ENCODE results near the gene USP17L10.
"Not testable (repeated sequence)": the region's sequence is repeated elsewhere in the genome, so short reads cannot be mapped to it uniquely, and the experiment has no call there.

USP17L10 gene, protein sequence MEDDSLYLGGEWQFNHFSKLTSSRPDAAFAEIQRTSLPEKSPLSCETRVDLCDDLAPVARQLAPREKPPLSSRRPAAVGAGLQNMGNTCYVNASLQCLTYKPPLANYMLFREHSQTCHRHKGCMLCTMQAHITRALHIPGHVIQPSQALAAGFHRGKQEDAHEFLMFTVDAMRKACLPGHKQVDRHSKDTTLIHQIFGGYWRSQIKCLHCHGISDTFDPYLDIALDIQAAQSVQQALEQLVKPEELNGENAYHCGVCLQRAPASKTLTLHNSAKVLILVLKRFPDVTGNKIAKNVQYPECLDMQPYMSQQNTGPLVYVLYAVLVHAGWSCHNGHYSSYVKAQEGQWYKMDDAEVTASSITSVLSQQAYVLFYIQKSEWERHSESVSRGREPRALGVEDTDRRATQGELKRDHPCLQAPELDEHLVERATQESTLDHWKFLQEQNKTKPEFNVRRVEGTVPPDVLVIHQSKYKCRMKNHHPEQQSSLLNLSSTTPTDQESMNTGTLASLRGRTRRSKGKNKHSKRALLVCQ
- long read RNA-seq, donor 1: 0 reads
- long read RNA-seq, donor 2: 0 reads
- long read RNA-seq, donor 3: 0 reads
- long read RNA-seq, donor 4: 0 reads
- long read RNA-seq, donor 5: 0 reads
- long read RNA-seq, donor 6: 0 reads
- long read RNA-seq, donor 7: 0 reads
- long read RNA-seq, donor 8: 0 reads

DNA sequence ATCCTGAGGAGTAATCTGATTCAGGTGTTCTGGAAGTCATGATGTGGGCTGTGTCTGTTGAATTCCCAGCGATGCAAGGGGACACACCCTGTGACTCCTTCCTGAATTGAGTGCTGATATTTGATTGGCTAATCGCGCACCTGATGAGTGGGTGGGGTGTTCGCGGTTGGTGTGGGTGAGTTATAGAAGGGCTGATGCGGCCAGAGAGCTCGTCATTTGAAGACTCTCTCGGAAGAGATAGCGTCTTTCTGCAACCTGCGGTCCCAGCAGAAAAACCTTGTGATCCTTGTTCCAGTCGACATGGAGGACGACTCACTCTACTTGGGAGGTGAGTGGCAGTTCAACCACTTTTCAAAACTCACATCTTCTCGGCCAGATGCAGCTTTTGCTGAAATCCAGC, at the start of gene USP17L10:
Gene USP17L10 (plus strand): TSS at position 301 of the 400 bp plus-strand sequence. CDS start 0 bp downstream, at position 301.
- not testable (repeated sequence) for DNase-seq

DNA sequence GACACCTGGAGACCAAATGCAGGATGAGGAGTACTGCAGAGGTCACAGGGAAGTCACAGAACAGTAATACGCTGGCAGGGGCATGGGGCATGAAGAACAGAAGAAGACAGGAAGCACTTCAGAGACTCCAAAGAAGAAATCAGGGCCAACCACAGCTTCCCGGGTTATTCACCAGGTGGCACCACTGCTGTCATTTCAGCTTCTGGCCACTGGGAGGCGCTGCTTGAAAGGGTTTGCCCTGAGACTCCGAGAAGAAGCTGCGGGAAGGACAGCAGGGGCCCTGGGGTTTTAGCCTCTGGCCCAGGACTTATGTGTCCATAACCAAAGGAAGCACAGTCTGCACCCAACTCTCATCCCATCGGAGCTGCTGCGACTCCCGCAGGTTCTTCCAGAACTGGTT, 44.5 kb upstream of the USP17L10 start:
- not testable (repeated sequence) for DNase-seq

DNA sequence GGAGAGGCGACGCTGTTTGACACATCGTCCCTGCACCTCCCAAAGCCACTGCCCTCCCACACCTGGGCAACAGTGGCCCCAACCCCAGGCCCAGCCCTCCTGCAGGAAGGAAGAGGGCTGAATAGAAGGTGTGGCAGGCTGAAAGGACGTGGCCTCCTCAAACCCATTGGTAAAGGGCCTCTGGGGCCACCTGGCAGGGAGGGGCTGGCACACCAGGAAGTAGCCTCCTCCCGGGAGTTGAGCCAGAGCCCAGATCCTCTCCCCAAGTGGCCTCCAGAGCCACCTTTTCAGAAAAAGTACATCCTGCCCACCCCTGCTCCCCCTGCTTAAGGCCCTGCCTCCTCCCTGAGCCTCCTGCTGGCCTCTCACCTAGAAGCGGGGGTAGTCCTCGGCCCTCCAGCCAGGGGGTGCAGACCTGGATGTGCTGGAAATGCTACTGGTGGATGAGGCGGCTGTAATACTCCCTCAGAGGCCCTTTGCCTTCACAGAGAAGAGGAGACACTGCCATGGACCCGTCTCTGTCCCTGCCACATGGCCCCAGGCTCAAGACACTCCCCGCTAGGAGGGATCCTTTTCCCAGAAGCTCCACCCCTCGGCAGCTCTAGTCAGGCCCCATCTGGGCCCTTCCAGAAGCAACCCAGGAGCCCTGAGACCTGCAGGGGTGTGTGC, 40.5 kb upstream of the USP17L10 start, which contains the start of gene FAM90A26:
Gene FAM90A26 (plus strand): TSS at position 619 of the 669 bp plus-strand sequence. CDS start 2,764 bp downstream, outside the sequence.
- not testable (repeated sequence) for DNase-seq

DNA sequence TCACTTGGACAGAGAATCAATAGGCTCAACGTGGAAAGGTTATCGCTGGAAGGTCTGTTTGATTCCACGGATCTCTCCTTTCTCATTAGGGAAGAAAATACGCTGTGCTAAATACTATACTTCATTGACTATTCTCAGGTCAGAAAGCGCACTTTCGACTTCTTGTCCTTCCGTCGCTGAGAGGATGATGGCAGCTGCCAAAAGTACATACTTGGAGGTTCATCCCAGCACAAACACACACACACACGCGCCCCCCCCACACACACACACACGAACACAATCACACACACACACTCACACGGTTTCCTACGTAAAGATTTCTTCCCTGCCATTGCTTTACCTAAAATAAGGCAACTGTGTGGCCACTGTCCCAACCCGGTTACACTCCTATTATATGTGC, 4.2 kb downstream of the USP17L10 start:
- DNase-seq: not testable (repeated sequence)

DNA sequence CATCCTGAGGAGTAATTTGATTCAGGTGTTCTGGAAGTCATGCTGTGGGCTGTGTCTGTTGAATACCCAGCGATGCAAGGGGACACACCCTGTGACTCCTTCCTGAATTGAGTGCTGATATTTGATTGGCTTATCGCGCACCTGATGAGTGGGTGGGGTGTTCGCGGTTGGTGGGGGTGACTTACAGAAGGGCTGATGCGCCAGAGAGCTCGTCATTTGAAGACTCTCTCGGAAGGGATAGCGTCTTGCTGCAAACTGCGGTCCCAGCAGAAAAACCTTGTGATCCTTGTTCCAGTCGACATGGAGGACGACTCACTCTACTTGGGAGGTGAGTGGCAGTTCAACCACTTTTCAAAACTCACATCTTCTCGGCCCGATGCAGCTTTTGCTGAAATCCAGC, 4.6 kb downstream of the USP17L10 start, which contains the start of gene USP17L11:
Gene USP17L11 (plus strand): TSS at position 301 of the 400 bp plus-strand sequence. CDS start 0 bp downstream, at position 301.
- not testable (repeated sequence) for DNase-seq

DNA sequence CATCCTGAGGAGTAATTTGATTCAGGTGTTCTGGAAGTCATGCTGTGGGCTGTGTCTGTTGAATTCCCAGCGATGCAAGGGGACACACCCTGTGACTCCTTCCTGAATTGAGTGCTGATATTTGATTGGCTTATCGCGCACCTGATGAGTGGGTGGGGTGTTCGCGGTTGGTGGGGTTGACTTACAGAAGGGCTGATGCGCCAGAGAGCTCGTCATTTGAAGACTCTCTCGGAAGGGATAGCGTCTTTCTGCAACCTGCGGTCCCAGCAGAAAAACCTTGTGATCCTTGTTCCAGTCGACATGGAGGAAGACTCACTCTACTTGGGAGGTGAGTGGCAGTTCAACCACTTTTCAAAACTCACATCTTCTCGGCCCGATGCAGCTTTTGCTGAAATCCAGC, 9.4 kb downstream of the USP17L10 start, which contains the start of gene USP17L12:
Gene USP17L12 (plus strand): TSS at position 301 of the 400 bp plus-strand sequence. CDS start 0 bp downstream, at position 301.
- DNase-seq: not testable (repeated sequence)

DNA sequence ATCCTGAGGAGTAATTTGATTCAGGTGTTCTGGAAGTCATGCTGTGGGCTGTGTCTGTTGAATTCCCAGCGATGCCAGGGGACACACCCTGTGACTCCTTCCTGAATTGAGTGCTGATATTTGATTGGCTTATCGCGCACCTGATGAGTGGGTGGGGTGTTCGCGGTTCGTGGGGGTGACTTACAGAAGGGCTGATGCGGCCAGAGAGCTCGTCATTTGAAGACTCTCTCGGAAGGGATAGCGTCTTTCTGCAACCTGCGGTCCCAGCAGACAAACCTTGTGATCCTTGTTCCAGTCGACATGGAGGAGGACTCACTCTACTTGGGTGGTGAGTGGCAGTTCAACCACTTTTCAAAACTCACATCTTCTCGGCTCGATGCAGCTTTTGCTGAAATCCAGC, 14.1 kb downstream of the USP17L10 start, which contains the start of gene USP17L13:
Gene USP17L13 (plus strand): TSS at position 301 of the 400 bp plus-strand sequence. CDS start 0 bp downstream, at position 301.
- DNase-seq: not testable (repeated sequence)

DNA sequence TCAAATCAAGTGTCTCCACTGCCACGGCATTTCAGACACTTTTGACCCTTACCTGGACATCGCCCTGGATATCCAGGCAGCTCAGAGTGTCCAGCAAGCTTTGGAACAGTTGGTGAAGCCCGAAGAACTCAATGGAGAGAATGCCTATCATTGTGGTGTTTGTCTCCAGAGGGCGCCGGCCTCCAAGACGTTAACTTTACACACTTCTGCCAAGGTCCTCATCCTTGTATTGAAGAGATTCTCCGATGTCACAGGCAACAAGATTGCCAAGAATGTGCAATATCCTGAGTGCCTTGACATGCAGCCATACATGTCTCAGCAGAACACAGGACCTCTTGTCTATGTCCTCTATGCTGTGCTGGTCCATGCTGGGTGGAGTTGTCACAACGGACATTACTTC, 19.8 kb downstream of the USP17L10 start:
- not testable (repeated sequence) for DNase-seq

DNA sequence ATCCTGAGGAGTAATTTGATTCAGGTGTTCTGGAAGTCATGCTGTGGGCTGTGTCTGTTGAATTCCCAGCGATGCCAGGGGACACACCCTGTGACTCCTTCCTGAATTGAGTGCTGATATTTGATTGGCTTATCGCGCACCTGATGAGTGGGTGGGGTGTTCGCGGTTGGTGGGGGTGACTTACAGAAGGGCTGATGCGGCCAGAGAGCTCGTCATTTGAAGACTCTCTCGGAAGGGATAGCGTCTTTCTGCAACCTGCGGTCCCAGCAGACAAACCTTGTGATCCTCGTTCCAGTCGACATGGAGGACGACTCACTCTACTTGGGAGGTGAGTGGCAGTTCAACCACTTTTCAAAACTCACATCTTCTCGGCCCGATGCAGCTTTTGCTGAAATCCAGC, 23.6 kb downstream of the USP17L10 start, which contains the start of gene USP17L15:
Gene USP17L15 (plus strand): TSS at position 301 of the 400 bp plus-strand sequence. CDS start 0 bp downstream, at position 301.
- DNase-seq: not testable (repeated sequence)

DNA sequence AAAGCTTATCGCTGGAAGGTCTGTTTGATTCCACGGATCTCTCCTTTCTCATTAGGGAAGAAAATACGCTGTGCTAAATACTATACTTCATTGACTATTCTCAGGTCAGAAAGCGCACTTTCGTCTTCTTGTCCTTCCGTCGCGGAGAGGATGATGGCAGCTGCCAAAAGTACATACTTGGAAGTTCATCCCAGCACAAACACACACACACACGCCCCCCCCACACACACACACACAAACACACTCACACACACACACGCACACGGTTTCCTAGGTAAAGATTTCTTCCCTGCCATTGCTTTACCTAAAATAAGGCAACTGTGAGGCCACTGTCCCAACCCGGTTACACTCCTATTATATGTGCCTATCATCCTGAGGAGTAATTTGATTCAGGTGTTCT, 28.0 kb downstream of the USP17L10 start:
- not testable (repeated sequence) for DNase-seq

DNA sequence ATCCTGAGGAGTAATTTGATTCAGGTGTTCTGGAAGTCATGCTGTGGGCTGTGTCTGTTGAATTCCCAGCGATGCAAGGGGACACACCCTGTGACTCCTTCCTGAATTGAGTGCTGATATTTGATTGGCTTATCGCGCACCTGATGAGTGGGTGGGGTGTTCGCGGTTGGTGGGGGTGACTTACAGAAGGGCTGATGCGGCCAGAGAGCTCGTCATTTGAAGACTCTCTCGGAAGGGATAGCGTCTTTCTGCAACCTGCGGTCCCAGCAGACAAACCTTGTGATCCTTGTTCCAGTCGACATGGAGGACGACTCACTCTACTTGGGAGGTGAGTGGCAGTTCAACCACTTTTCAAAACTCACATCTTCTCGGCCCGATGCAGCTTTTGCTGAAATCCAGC, 33.1 kb downstream of the USP17L10 start, which contains the start of gene USP17L17:
Gene USP17L17 (plus strand): TSS at position 301 of the 400 bp plus-strand sequence. CDS start 0 bp downstream, at position 301.
- not testable (repeated sequence) for DNase-seq

DNA sequence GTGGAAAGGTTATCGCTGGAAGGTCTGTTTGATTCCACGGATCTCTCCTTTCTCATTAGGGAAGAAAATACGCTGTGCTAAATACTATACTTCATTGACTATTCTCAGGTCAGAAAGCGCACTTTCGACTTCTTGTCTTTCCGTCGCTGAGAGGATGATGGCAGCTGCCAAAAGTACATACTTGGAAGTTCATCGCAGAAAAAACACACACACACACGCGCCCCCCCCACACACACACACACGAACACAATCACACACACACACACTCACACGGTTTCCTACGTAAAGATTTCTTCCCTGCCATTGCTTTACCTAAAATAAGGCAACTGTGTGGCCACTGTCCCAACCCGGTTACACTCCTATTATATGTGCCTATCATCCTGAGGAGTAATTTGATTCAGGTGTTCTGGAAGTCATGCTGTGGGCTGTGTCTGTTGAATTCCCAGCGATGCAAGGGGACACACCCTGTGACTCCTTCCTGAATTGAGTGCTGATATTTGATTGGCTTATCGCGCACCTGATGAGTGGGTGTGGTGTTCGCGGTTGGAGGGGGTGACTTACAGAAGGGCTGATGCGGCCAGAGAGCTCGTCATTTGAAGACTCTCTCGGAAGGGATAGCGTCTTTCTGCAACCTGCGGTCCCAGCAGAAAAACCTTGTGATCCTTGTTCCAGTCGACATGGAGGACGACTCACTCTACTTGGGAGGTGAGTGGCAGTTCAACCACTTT, 37.7 kb downstream of the USP17L10 start, which contains the start of gene USP17L18:
Gene USP17L18 (plus strand): TSS at position 678 of the 728 bp plus-strand sequence. CDS start 0 bp downstream, at position 678.
- DNase-seq: not testable (repeated sequence)

DNA sequence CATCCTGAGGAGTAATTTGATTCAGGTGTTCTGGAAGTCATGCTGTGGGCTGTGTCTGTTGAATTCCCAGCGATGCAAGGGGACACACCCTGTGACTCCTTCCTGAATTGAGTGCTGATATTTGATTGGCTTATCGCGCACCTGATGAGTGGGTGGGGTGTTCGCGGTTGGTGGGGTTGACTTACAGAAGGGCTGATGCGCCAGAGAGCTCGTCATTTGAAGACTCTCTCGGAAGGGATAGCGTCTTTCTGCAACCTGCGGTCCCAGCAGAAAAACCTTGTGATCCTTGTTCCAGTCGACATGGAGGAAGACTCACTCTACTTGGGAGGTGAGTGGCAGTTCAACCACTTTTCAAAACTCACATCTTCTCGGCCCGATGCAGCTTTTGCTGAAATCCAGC, 42.6 kb downstream of the USP17L10 start, which contains the start of gene USP17L19:
Gene USP17L19 (plus strand): TSS at position 301 of the 400 bp plus-strand sequence. CDS start 0 bp downstream, at position 301.
- DNase-seq: not testable (repeated sequence)

DNA sequence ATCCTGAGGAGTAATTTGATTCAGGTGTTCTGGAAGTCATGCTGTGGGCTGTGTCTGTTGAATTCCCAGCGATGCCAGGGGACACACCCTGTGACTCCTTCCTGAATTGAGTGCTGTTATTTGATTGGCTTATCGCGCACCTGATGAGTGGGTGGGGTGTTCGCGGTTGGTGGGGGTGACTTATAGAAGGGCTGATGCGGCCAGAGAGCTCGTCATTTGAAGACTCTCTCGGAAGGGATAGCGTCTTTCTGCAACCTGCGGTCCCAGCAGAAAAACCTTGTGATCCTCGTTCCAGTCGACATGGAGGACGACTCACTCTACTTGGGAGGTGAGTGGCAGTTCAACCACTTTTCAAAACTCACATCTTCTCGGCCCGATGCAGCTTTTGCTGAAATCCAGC, 47.4 kb downstream of the USP17L10 start, which contains the start of gene USP17L20:
Gene USP17L20 (plus strand): TSS at position 301 of the 400 bp plus-strand sequence. CDS start 0 bp downstream, at position 301.
- DNase-seq: not testable (repeated sequence)

Data from right kidney (tissue), 9 donors.